ENCODE data around the gene KRT13.

Gene KRT13

GRCh38 chr17:41529491-41529915, 24.1 kb upstream of the KRT13 start:
- H4K20me1 ChIP-seq (ENCODE audit: control insufficient read depth, insufficient read depth, low read depth, low read length): no peaks in the 10 kb centered on the region
- H3K4me3 ChIP-seq (ENCODE audit: low read length): no peak overlapping the region
- peaks cover 17% of the 10 kb centered on the region for H3K27me3 ChIP-seq (ENCODE audit: control insufficient read depth, low read length)
- no peak overlapping the region for H3K4me2 ChIP-seq (ENCODE audit: low read length)
- H3K9me3 ChIP-seq (ENCODE audit: control insufficient read depth, insufficient read depth, low read length): no peaks in the 10 kb centered on the region
- no peak overlapping the region for H3K27ac ChIP-seq (ENCODE audit: low read depth, low read length)
- no peaks in the 10 kb centered on the region for H3K36me3 ChIP-seq (ENCODE audit: control insufficient read depth, low read length)
- H3K79me2 ChIP-seq (ENCODE audit: control insufficient read depth, low read length): no peaks in the 10 kb centered on the region
- H3K9me2 ChIP-seq (replicated peaks; ENCODE audit: control insufficient read depth, low read length): no peaks in the 10 kb centered on the region
- no peaks in the 10 kb centered on the region for H3F3A ChIP-seq (ENCODE audit: control insufficient read depth, insufficient read depth)
- TF ChIP-seq, protein P1, sequence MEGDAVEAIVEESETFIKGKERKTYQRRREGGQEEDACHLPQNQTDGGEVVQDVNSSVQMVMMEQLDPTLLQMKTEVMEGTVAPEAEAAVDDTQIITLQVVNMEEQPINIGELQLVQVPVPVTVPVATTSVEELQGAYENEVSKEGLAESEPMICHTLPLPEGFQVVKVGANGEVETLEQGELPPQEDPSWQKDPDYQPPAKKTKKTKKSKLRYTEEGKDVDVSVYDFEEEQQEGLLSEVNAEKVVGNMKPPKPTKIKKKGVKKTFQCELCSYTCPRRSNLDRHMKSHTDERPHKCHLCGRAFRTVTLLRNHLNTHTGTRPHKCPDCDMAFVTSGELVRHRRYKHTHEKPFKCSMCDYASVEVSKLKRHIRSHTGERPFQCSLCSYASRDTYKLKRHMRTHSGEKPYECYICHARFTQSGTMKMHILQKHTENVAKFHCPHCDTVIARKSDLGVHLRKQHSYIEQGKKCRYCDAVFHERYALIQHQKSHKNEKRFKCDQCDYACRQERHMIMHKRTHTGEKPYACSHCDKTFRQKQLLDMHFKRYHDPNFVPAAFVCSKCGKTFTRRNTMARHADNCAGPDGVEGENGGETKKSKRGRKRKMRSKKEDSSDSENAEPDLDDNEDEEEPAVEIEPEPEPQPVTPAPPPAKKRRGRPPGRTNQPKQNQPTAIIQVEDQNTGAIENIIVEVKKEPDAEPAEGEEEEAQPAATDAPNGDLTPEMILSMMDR (IDR thresholded peaks at IDR 0.05; ENCODE audit: low read depth, low read length, poor library complexity, severe bottlenecking): no peak
- TF ChIP-seq EZH2phosphoT487 (IDR thresholded peaks at IDR 0.05; ENCODE audit: borderline replicate concordance, low read length): no peak
- no peaks in the 10 kb centered on the region for H3K4me1 ChIP-seq (ENCODE audit: control insufficient read depth, low read length)

GRCh38 chr17:41528959-41529353, 23.5 kb upstream of the KRT13 start:
- Histone ChIP-seq H3K4me2 (ENCODE audit: low read length) (no peak overlapping the region), H3K27ac (ENCODE audit: low read depth, low read length) (no peak overlapping the region), H3F3A (ENCODE audit: control insufficient read depth, insufficient read depth) (no peaks in the 10 kb centered on the region), H4K20me1 (ENCODE audit: control insufficient read depth, insufficient read depth, low read depth, low read length) (no peaks in the 10 kb centered on the region), H3K36me3 (ENCODE audit: control insufficient read depth, low read length) (no peaks in the 10 kb centered on the region), H3K4me1 (ENCODE audit: control insufficient read depth, low read length) (no peaks in the 10 kb centered on the region), H3K9me3 (ENCODE audit: control insufficient read depth, insufficient read depth, low read length) (no peaks in the 10 kb centered on the region), H3K9me2 (replicated peaks; ENCODE audit: control insufficient read depth, low read length) (no peaks in the 10 kb centered on the region), H3K27me3 (ENCODE audit: control insufficient read depth, low read length) (peaks cover 17% of the 10 kb centered on the region), H3K79me2 (ENCODE audit: control insufficient read depth, low read length) (no peaks in the 10 kb centered on the region), H3K4me3 (ENCODE audit: low read length) (no peak overlapping the region)
- TF ChIP-seq, protein P1 (IDR thresholded peaks at IDR 0.05; ENCODE audit: low read depth, low read length, poor library complexity, severe bottlenecking): no peak
- no peak for TF ChIP-seq EZH2phosphoT487 (IDR thresholded peaks at IDR 0.05; ENCODE audit: borderline replicate concordance, low read length)

DNA sequence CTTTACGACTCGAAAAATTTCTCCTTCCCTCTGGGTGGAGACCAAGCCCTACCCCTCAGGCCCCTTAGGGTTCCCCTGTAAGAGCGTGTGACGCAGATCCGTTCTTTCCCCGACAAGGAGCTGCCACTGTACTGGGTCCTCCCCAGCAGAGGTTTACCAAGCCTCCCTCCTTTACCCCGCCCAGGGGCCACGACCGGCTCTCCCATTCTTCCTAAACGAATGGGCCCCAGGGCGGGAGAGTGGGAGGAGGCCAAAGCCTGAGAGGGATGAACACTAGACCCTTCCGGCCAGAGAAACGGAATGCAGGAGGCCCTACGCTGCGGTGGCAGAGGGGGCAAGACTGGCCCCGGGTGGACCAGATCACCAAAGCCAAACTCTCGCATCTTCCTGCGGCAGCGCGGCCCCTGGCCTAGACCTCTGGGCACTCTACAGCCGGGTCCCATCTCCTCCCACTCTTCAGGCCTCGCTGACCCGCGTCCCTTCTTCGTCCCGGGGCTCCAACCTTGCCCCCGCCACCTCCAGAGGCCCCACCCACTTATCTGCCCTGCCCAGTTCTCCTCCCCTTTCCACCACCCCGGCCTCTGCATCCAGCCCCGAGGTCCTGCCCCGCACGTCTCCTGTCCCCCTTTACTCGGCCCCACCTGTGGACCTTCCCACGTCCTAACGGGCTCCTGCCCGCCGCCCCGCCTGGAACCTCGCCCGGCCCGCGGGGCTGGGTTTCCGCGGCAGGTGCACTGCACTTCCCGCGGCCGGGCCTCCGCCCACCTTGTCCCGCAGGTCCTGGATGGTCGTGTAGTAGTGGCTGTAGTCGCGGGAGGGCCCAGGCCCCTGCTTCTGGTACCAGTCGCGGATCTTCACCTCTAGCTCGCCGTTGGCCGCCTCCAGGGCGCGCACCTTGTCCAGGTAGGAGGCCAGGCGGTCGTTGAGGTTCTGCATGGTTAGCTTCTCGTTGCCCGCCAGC, 21.9 kb upstream of the KRT13 start:
- H3K4me3 ChIP-seq (ENCODE audit: low read length): no peak overlapping the region
- no peak overlapping the region for H3K27ac ChIP-seq (ENCODE audit: low read depth, low read length)
- no peaks in the 10 kb centered on the region for H3K36me3 ChIP-seq (ENCODE audit: control insufficient read depth, low read length)
- no peaks in the 10 kb centered on the region for H3F3A ChIP-seq (ENCODE audit: control insufficient read depth, insufficient read depth)
- H3K79me2 ChIP-seq (ENCODE audit: control insufficient read depth, low read length): no peaks in the 10 kb centered on the region
- H4K20me1 ChIP-seq (ENCODE audit: control insufficient read depth, insufficient read depth, low read depth, low read length): no peaks in the 10 kb centered on the region
- H3K9me2 ChIP-seq (replicated peaks; ENCODE audit: control insufficient read depth, low read length): no peaks in the 10 kb centered on the region
- peaks cover 17% of the 10 kb centered on the region for H3K27me3 ChIP-seq (ENCODE audit: control insufficient read depth, low read length)
- H3K4me1 ChIP-seq (ENCODE audit: control insufficient read depth, low read length): no peaks in the 10 kb centered on the region
- TF ChIP-seq EZH2phosphoT487 (IDR thresholded peaks at IDR 0.05; ENCODE audit: borderline replicate concordance, low read length): no peak
- TF ChIP-seq, protein P1 (IDR thresholded peaks at IDR 0.05; ENCODE audit: low read depth, low read length, poor library complexity, severe bottlenecking): no peak
- no peaks in the 10 kb centered on the region for H3K9me3 ChIP-seq (ENCODE audit: control insufficient read depth, insufficient read depth, low read length)
- no peak overlapping the region for H3K4me2 ChIP-seq (ENCODE audit: low read length)

Measured in DOHH2 (cell line).